Measurements from ENCODE around the gene GPR35. TPM values are rescaled to one million over a fixed set of nuclear protein-coding genes. Genes with fewer than 3 reads are reported as not detected.

Gene GPR35
- total RNA-seq: 1 to 10 TPM; 2.5 to 2.6 TPM

GRCh38 chr2:240624950-240625621 lies at the start of gene GPR35:
TSS of gene GPR35 (plus strand) at chr2:240625480. CDS start at chr2:240629953, 4,473 bp downstream.
- CTCF ChIA-PET: no interaction called here
- Mint-ChIP-seq H3K4me3 (peak within 1 kb of the TSS; percentile 42), H3K4me1 (ENCODE audit: low read depth) (peaks cover 51% of the 10 kb centered on the region), H3K36me3 (ENCODE audit: low read depth) (no peaks in the 10 kb centered on the region), H3K27me3 (ENCODE audit: low read depth) (no peaks in the 10 kb centered on the region), H3K27ac (peak within 1 kb of the TSS; percentile 47), H3K9me3 (no peaks in the 10 kb centered on the region)
- intact Hi-C loops (cut with micrococcal nuclease): loop anchor here (1.0 to 10.0 kb wide), 3 partner anchors 59 to 110 kb away; no protein-coding TSS in a partner anchor
- peak; percentile 86 for DNase-seq

- H3K9me3 Mint-ChIP-seq: no peaks in the 10 kb centered on the region
- no peak overlapping the region for H3K4me3 Mint-ChIP-seq
- no peak for DNase-seq
- H3K36me3 Mint-ChIP-seq (ENCODE audit: low read depth): peaks cover 3% of the 10 kb centered on the region
- no peaks in the 10 kb centered on the region for H3K27me3 Mint-ChIP-seq (ENCODE audit: low read depth)
- peaks cover 24% of the 10 kb centered on the region for H3K4me1 Mint-ChIP-seq (ENCODE audit: low read depth)
- CTCF ChIA-PET: no interaction called here
- no peak overlapping the region for H3K27ac Mint-ChIP-seq
- intact Hi-C loops (cut with micrococcal nuclease): no loop called here
These were observed 49.2 kb upstream of the GPR35 start for GRCh38 chr2:240576036-240576435.

GRCh38 chr2:240576436-240577205 lies 48.7 kb upstream of the GPR35 start:
- H3K27ac Mint-ChIP-seq: no peak overlapping the region
- no peaks in the 10 kb centered on the region for H3K27me3 Mint-ChIP-seq (ENCODE audit: low read depth)
- peaks cover 5% of the 10 kb centered on the region for H3K36me3 Mint-ChIP-seq (ENCODE audit: low read depth)
- peaks cover 20% of the 10 kb centered on the region for H3K4me1 Mint-ChIP-seq (ENCODE audit: low read depth)
- H3K4me3 Mint-ChIP-seq: no peak overlapping the region
- H3K9me3 Mint-ChIP-seq: peaks cover 2% of the 10 kb centered on the region
- intact Hi-C loops (cut with micrococcal nuclease): no loop called here
- no peak for DNase-seq
- CTCF ChIA-PET: no interaction called here

GRCh38 chr2:240577281-240578109 lies 47.8 kb upstream of the GPR35 start:
- H3K27ac Mint-ChIP-seq: no peak overlapping the region
- H3K4me3 Mint-ChIP-seq: no peak overlapping the region
- CTCF ChIA-PET: no interaction called here
- no peak for DNase-seq
- peaks cover 7% of the 10 kb centered on the region for H3K36me3 Mint-ChIP-seq (ENCODE audit: low read depth)
- intact Hi-C loops (cut with micrococcal nuclease): no loop called here
- no peaks in the 10 kb centered on the region for H3K27me3 Mint-ChIP-seq (ENCODE audit: low read depth)
- peaks cover 26% of the 10 kb centered on the region for H3K4me1 Mint-ChIP-seq (ENCODE audit: low read depth)
- H3K9me3 Mint-ChIP-seq: peaks cover 2% of the 10 kb centered on the region

GRCh38 chr2:240578110-240578450 lies 47.2 kb upstream of the GPR35 start:
- Mint-ChIP-seq H3K27ac (no peak overlapping the region), H3K4me1 (ENCODE audit: low read depth) (peaks cover 26% of the 10 kb centered on the region), H3K9me3 (peaks cover 2% of the 10 kb centered on the region), H3K4me3 (no peak overlapping the region), H3K36me3 (ENCODE audit: low read depth) (peaks cover 7% of the 10 kb centered on the region), H3K27me3 (ENCODE audit: low read depth) (no peaks in the 10 kb centered on the region)
- CTCF ChIA-PET: no interaction called here
- intact Hi-C loops (cut with micrococcal nuclease): no loop called here
- DNase-seq: no peak

- Mint-ChIP-seq H3K27me3 (ENCODE audit: low read depth) (no peaks in the 10 kb centered on the region), H3K36me3 (ENCODE audit: low read depth) (peaks cover 7% of the 10 kb centered on the region), H3K27ac (peak overlapping the region; percentile 72), H3K9me3 (peaks cover 2% of the 10 kb centered on the region), H3K4me3 (no peak overlapping the region), H3K4me1 (ENCODE audit: low read depth) (peaks cover 27% of the 10 kb centered on the region)
- intact Hi-C loops (cut with micrococcal nuclease): no loop called here
- CTCF ChIA-PET: no interaction called here
- DNase-seq: no peak
These were observed 46.8 kb upstream of the GPR35 start for GRCh38 chr2:240578488-240578887.

GRCh38 chr2:240579071-240579762 lies 46.1 kb upstream of the GPR35 start:
- no peak for DNase-seq
- Mint-ChIP-seq H3K4me3 (no peak overlapping the region), H3K9me3 (peaks cover 2% of the 10 kb centered on the region), H3K27me3 (ENCODE audit: low read depth) (no peaks in the 10 kb centered on the region), H3K36me3 (ENCODE audit: low read depth) (peaks cover 7% of the 10 kb centered on the region), H3K27ac (peak overlapping the region; percentile 84), H3K4me1 (ENCODE audit: low read depth) (peaks cover 28% of the 10 kb centered on the region)
- intact Hi-C loops (cut with micrococcal nuclease): loop anchor here (1.0 kb wide), 2 partner anchors 12 to 65 kb away; no protein-coding TSS in a partner anchor
- CTCF ChIA-PET: interaction anchor here (0.6 to 1.9 kb wide), 6 partner anchors 10 to 140 kb away, joined by 3 to 21 read pairs (median 4); no protein-coding TSS in a partner anchor

GRCh38 chr2:240579771-240580614 lies 45.3 kb upstream of the GPR35 start:
- Mint-ChIP-seq H3K4me1 (ENCODE audit: low read depth) (peaks cover 36% of the 10 kb centered on the region), H3K4me3 (no peak overlapping the region), H3K27me3 (ENCODE audit: low read depth) (no peaks in the 10 kb centered on the region), H3K9me3 (peaks cover 2% of the 10 kb centered on the region), H3K27ac (peak overlapping the region; percentile 84), H3K36me3 (ENCODE audit: low read depth) (peaks cover 7% of the 10 kb centered on the region)
- CTCF ChIA-PET: interaction anchor here (0.6 to 1.9 kb wide), 7 partner anchors 11 to 149 kb away, joined by 3 to 21 read pairs (median 3); no protein-coding TSS in a partner anchor
- DNase-seq: peak; percentile 83
- intact Hi-C loops (cut with micrococcal nuclease): loop anchor here (1.0 kb wide), 2 partner anchors 13 to 66 kb away; no protein-coding TSS in a partner anchor

GRCh38 chr2:240581811-240582210 lies 43.5 kb upstream of the GPR35 start:
- CTCF ChIA-PET: interaction anchor here (0.6 to 1.7 kb wide), 3 partner anchors 13 to 237 kb away, joined by 4 to 6 read pairs (median 4); no protein-coding TSS in a partner anchor
- Mint-ChIP-seq H3K4me1 (ENCODE audit: low read depth) (peaks cover 42% of the 10 kb centered on the region), H3K36me3 (ENCODE audit: low read depth) (peaks cover 9% of the 10 kb centered on the region), H3K27ac (no peak overlapping the region), H3K9me3 (peaks cover 2% of the 10 kb centered on the region), H3K4me3 (no peak overlapping the region), H3K27me3 (ENCODE audit: low read depth) (no peaks in the 10 kb centered on the region)
- no peak for DNase-seq
- intact Hi-C loops (cut with micrococcal nuclease): no loop called here

GRCh38 chr2:240582781-240583180 lies 42.5 kb upstream of the GPR35 start:
- no peaks in the 10 kb centered on the region for H3K27me3 Mint-ChIP-seq (ENCODE audit: low read depth)
- H3K4me1 Mint-ChIP-seq (ENCODE audit: low read depth): peaks cover 49% of the 10 kb centered on the region
- no peak overlapping the region for H3K27ac Mint-ChIP-seq
- CTCF ChIA-PET: interaction anchor here (1.7 kb wide), 1 partner anchor 16 kb away, joined by 6 read pairs; no protein-coding TSS in a partner anchor
- DNase-seq: no peak
- H3K36me3 Mint-ChIP-seq (ENCODE audit: low read depth): peaks cover 9% of the 10 kb centered on the region
- intact Hi-C loops (cut with micrococcal nuclease): no loop called here
- peaks cover 2% of the 10 kb centered on the region for H3K9me3 Mint-ChIP-seq
- no peak overlapping the region for H3K4me3 Mint-ChIP-seq

GRCh38 chr2:240583774-240584173 lies 41.5 kb upstream of the GPR35 start:
- H3K27me3 Mint-ChIP-seq (ENCODE audit: low read depth): no peaks in the 10 kb centered on the region
- DNase-seq: no peak
- H3K27ac Mint-ChIP-seq: no peak overlapping the region
- intact Hi-C loops (cut with micrococcal nuclease): no loop called here
- CTCF ChIA-PET: no interaction called here
- H3K9me3 Mint-ChIP-seq: peaks cover 2% of the 10 kb centered on the region
- peaks cover 9% of the 10 kb centered on the region for H3K36me3 Mint-ChIP-seq (ENCODE audit: low read depth)
- H3K4me3 Mint-ChIP-seq: no peak overlapping the region
- H3K4me1 Mint-ChIP-seq (ENCODE audit: low read depth): peaks cover 56% of the 10 kb centered on the region

All from activated naive CD4-positive, alpha-beta T cell treated with anti-CD3 and anti-CD28 coated beads for 36 hours (primary cell).